ENCODE data around the gene SYNE2. TPM values are rescaled to one million over a fixed set of nuclear protein-coding genes. Genes with fewer than 3 reads are reported as not detected.

SYNE2 gene
- total RNA-seq, 1 donor from 2014 or later, result 105 TPM

DNA sequence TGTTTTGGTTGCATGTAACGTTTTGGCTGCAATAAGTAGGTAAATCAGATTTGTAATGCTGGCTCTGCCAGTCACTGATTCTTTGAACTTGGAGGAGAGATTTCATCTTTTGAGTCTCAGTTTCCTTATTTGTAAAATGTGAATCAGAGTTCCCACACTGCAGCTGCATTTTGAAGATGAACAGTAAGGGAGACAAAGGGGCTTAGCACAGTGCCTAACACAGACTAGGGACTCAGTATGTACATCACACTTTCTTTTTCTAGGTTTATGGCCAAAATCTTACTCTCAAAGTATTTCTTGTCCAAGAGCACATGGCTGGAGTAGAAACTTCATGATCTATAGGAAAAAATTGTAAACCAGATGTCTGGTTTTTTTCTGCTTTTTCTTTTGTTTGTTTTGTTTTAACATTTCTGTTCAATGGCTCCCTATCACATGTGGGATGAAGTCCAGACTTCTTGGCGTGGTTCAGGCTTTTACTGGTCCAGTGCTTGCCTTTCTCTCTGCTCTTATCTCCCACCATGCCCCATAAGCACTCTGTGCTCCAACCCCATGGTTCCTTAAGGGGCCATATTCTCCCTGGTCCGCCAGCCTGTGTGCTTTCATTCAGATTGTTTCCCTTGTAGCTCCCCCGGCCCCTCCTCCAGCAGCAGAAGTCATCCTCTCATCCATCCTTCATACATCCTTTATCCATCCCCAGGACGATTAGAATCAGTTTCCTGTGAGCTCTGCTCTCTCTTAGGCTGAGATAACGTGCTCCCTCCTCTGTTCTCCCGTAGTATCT lies 58.0 kb downstream of the SYNE2 start:
- DNase-seq (ENCODE audit: low spot score), result peak; percentile 12
- no peak overlapping the region for H2AFZ ChIP-seq (replicated peaks)
- peaks cover 12% of the 10 kb centered on the region for H3F3A ChIP-seq (ENCODE audit: low read depth)
- Mint-ChIP-seq H3K4me1 (peaks cover 34% of the 10 kb centered on the region), H3K36me3 (peaks cover 5% of the 10 kb centered on the region), H3K4me3 (peak overlapping the region; percentile 9), H3K27me3 (ENCODE audit: insufficient read depth, low read depth) (no peaks in the 10 kb centered on the region), H3K9me3 (peaks cover 4% of the 10 kb centered on the region), H3K27ac (peak overlapping the region; percentile 90)
- no peak for TF ChIP-seq EZH2phosphoT487 (IDR thresholded peaks at IDR 0.05)
- TF ChIP-seq, protein P1, sequence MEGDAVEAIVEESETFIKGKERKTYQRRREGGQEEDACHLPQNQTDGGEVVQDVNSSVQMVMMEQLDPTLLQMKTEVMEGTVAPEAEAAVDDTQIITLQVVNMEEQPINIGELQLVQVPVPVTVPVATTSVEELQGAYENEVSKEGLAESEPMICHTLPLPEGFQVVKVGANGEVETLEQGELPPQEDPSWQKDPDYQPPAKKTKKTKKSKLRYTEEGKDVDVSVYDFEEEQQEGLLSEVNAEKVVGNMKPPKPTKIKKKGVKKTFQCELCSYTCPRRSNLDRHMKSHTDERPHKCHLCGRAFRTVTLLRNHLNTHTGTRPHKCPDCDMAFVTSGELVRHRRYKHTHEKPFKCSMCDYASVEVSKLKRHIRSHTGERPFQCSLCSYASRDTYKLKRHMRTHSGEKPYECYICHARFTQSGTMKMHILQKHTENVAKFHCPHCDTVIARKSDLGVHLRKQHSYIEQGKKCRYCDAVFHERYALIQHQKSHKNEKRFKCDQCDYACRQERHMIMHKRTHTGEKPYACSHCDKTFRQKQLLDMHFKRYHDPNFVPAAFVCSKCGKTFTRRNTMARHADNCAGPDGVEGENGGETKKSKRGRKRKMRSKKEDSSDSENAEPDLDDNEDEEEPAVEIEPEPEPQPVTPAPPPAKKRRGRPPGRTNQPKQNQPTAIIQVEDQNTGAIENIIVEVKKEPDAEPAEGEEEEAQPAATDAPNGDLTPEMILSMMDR (IDR thresholded peaks at IDR 0.05), result no peak
- TF ChIP-seq EZH2 (IDR thresholded peaks at IDR 0.05), result no peak
- no peaks in the 10 kb centered on the region for H3K27me3 ChIP-seq
- H3K27ac ChIP-seq, result peak overlapping the region; percentile 8
- H3K4me1 ChIP-seq, result peaks cover 27% of the 10 kb centered on the region
- H3K79me2 ChIP-seq (ENCODE audit: low read depth), result peaks cover 26% of the 10 kb centered on the region
- H3K9me3 ChIP-seq (ENCODE audit: low read depth), result no peaks in the 10 kb centered on the region
- H3K36me3 ChIP-seq, result no peaks in the 10 kb centered on the region
- H3K4me3 ChIP-seq, result no peak overlapping the region
- H3K9ac ChIP-seq, result no peak overlapping the region
- peak overlapping the region; percentile 44 for H3K4me2 ChIP-seq
- peaks cover 44% of the 10 kb centered on the region for H4K20me1 ChIP-seq (ENCODE audit: low read depth)

- Histone ChIP-seq H3K4me3 (no peak overlapping the region), H4K20me1 (ENCODE audit: low read depth) (peaks cover 43% of the 10 kb centered on the region), H2AFZ (replicated peaks) (no peak overlapping the region), H3K9me3 (ENCODE audit: low read depth) (no peaks in the 10 kb centered on the region), H3K4me1 (peaks cover 27% of the 10 kb centered on the region), H3K27ac (peak overlapping the region; percentile 8), H3K27me3 (no peaks in the 10 kb centered on the region), H3K4me2 (peak overlapping the region; percentile 44), H3K36me3 (no peaks in the 10 kb centered on the region), H3K79me2 (ENCODE audit: low read depth) (peaks cover 26% of the 10 kb centered on the region), H3F3A (ENCODE audit: low read depth) (peaks cover 12% of the 10 kb centered on the region), H3K9ac (no peak overlapping the region)
- Mint-ChIP-seq H3K9me3 (no peaks in the 10 kb centered on the region), H3K36me3 (peaks cover 8% of the 10 kb centered on the region), H3K4me1 (peaks cover 34% of the 10 kb centered on the region), H3K4me3 (no peak overlapping the region), H3K27me3 (ENCODE audit: insufficient read depth, low read depth) (no peaks in the 10 kb centered on the region), H3K27ac (no peak overlapping the region)
- DNase-seq (ENCODE audit: low spot score), result peak; percentile 25
- TF ChIP-seq EZH2 (IDR thresholded peaks at IDR 0.05), result no peak
- no peak for TF ChIP-seq EZH2phosphoT487 (IDR thresholded peaks at IDR 0.05)
- TF ChIP-seq, protein P1 (IDR thresholded peaks at IDR 0.05), result no peak
These were observed 58.6 kb downstream of the SYNE2 start for GRCh38 chr14:63911404-63911803.

DNA sequence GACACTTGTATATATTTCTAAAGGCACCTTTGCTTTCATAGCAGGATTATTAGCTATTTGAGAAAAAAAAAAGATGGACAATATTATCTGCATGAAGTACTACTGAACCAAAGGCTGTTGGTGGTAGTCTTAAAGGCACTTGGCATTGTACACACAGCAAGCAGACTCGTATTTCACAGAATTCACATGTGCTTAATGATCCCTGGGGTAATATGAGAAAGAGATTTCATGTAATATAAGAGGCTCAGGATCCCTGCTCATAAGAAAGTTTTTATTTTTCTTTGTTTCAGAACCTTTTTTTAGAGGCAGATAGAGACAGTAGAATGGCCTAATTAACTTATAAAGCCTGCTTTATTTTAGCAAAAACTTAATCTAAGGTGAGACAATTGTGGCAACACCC lies 59.5 kb downstream of the SYNE2 start:
- no peak overlapping the region for H3K27ac Mint-ChIP-seq
- H3K4me1 Mint-ChIP-seq, result peaks cover 34% of the 10 kb centered on the region
- H4K20me1 ChIP-seq (ENCODE audit: low read depth), result peaks cover 35% of the 10 kb centered on the region
- no peak overlapping the region for H3K9ac ChIP-seq
- H3K4me3 ChIP-seq, result no peak overlapping the region
- peaks cover 12% of the 10 kb centered on the region for H3F3A ChIP-seq (ENCODE audit: low read depth)
- H3K9me3 ChIP-seq (ENCODE audit: low read depth), result no peaks in the 10 kb centered on the region
- H3K4me1 ChIP-seq, result peaks cover 27% of the 10 kb centered on the region
- H3K27me3 ChIP-seq, result no peaks in the 10 kb centered on the region
- no peaks in the 10 kb centered on the region for H3K27me3 Mint-ChIP-seq (ENCODE audit: insufficient read depth, low read depth)
- H3K79me2 ChIP-seq (ENCODE audit: low read depth), result peaks cover 26% of the 10 kb centered on the region
- no peaks in the 10 kb centered on the region for H3K36me3 ChIP-seq
- no peak overlapping the region for H3K27ac ChIP-seq
- H3K36me3 Mint-ChIP-seq, result peaks cover 9% of the 10 kb centered on the region
- H2AFZ ChIP-seq (replicated peaks), result no peak overlapping the region
- no peak for DNase-seq (ENCODE audit: low spot score)
- H3K9me3 Mint-ChIP-seq, result no peaks in the 10 kb centered on the region
- TF ChIP-seq EZH2phosphoT487 (IDR thresholded peaks at IDR 0.05) (no peak), EZH2 (IDR thresholded peaks at IDR 0.05) (no peak)
- TF ChIP-seq, protein P1 (IDR thresholded peaks at IDR 0.05), result no peak
- no peak overlapping the region for H3K4me3 Mint-ChIP-seq
- H3K4me2 ChIP-seq, result no peak overlapping the region

All from neural progenitor cell (in vitro differentiated cells).